ENCODE measurements around the gene SOD3.

Gene SOD3

GRCh38 chr4:24801136-24801855 lies 5.9 kb downstream of the SOD3 start:
- no peak for DNase-seq (ENCODE audit: low spot score)

DNA sequence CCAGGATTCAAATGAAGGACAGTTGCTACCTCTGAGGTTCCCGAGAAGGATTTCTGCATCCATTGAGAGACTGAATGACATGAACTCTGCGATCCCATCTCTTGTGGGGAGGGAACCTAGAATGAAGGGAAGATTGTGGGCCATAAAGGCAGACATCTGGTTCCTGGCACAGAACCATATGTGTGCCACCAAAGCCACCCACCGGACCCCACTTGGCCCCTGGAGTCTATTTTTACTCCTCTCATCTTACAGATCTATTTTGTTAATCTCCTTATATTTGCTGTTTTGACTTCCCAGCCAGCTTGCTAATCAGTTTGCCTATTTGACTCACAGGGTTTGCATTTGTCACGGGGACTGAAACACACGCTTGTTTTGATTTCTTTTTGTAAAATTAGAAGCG lies 7.3 kb downstream of the SOD3 start:
- no peak for DNase-seq (ENCODE audit: low spot score)

DNA sequence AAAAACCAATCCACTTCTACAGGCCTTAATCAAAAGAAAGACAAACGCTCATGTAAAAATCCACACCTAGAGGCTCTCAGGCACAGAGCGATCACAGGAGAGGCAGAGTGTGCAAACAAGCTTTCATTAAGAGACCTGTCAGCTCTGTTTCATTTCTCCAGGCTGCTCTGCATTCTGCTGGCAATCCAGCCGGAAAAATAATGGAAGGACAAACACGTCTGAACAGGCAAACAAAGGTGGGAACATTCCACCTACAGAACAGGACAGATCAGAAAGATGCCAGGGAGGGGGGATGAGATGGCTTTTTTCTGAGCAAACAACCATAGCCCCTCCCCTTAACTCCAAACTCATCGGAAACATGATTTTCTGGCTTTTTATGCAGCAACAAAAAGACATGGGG lies 9.7 kb downstream of the SOD3 start:
- DNase-seq (ENCODE audit: low spot score): no peak

GRCh38 chr4:24805566-24805965 lies 10.2 kb downstream of the SOD3 start:
- no peak for DNase-seq (ENCODE audit: low spot score)

- no peak for DNase-seq (ENCODE audit: low spot score)
Observed at GRCh38 chr4:24806206-24806990, 11.0 kb downstream of the SOD3 start.

- no peak for DNase-seq (ENCODE audit: low spot score)
Observed at GRCh38 chr4:24807611-24808010, 12.2 kb downstream of the SOD3 start.

- DNase-seq (ENCODE audit: low spot score): no peak
Observed at GRCh38 chr4:24808261-24808660, 12.9 kb downstream of the SOD3 start.

GRCh38 chr4:24808955-24809354 lies 13.6 kb downstream of the SOD3 start:
- DNase-seq (ENCODE audit: low spot score): no peak

DNA sequence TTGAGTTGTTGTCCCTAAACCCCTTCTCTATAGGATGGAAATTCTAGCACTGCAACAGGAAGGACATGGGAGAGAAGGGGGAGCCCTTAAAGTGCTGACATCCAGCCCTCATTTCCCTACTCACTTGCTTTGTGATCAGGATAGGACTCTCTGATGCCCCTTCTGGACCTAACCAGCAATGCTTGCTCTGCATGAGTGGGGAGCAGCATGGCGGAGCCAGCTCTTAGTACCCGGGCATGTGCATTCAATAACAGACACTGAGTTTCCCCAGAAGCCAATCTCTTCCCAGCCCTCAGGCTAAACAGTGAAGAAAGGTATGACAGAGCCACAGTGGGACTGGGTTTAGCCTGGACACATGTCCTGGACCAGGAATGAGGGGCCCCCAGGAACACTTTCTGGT lies 14.0 kb downstream of the SOD3 start:
- no peak for DNase-seq (ENCODE audit: low spot score)

DNA sequence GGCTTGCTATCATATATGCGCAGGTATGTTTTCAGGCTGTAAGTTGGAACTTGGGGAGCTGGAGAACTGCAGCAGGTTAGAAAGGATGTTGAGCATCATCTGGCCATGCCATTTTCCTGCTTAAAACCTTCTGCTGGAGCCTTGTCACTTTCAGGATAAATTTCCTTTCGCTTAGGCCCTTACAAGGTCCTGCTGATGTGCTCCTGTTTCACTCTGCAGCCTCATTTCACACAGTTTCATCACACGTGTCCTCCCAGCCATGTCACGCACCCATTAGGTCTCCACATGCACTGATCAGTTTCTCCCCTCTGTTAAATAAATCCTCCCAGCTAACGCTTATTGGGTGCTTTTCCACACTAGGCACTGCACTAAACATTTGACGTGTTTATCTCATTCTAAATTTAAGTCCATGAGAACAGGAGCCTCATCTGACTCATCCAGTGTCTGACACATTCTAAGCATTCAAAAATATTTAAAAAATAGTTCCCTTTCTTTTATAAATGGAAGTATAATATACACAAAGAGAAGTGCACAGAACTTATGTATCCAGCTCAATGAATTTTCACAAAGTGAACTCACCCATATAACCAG lies 14.5 kb downstream of the SOD3 start:
- no peak for DNase-seq (ENCODE audit: low spot score)

GRCh38 chr4:24810871-24811631 lies 15.7 kb downstream of the SOD3 start:
- no peak for DNase-seq (ENCODE audit: low spot score)

DNA sequence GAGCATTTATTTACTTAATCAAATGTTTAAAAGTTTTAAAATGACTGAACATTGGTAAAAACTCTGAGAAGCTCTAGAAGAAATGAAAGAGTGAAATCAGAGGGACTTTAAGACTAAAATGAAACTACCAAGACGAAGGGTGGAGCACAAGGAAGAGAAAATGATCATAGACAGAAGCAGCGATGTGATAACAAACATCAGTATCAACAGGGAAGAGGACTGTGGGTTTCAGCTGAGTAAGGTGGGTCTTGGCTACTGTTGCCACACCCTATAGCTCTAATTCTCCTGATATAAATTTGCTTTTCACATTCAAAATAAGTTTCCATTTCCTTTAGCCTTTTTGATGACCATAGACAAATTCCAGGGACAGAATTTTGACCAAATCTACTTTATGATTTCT lies 18.4 kb downstream of the SOD3 start:
- DNase-seq (ENCODE audit: low spot score): no peak

GRCh38 chr4:24816797-24817196 lies 21.4 kb downstream of the SOD3 start:
- no peak for DNase-seq (ENCODE audit: low spot score)

DNA sequence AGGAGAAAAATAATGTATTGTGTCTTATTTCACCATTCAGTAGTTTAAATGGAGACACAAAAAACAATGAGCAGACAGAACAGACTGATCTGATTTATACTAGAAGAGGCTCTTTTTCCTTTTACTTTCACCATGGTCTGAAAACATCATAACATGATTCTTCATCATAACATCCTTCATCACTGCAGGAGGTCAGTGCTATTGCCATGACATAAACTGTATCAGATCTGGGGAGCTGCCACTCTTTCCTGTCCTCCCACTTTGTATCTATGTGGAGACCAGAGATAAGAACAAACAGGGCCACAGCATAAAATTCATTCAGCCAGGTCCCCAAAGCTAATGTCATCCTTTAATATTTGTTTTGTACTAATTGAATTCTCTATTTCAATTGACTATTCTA lies 25.2 kb downstream of the SOD3 start:
- DNase-seq (ENCODE audit: low spot score): no peak

DNA sequence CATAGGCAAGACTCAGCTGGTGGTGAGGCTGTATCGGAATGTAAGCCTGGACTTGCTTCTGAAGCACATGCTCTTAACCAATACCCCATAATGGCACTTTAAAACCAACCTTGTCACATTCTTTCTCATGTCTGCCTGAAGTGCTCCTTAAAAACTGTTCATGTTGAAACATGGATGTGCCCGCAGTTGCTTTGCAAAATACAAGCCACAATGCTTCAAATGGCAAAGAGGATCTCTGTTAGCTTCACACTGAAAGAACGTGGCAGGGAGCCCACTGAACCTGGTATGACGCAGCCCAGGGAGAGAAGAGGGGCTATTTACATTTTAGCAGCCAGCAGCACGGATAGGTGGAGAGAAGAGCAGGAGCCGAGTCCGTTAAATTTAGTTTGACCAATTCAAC lies 29.3 kb downstream of the SOD3 start:
- no peak for DNase-seq (ENCODE audit: low spot score)

DNA sequence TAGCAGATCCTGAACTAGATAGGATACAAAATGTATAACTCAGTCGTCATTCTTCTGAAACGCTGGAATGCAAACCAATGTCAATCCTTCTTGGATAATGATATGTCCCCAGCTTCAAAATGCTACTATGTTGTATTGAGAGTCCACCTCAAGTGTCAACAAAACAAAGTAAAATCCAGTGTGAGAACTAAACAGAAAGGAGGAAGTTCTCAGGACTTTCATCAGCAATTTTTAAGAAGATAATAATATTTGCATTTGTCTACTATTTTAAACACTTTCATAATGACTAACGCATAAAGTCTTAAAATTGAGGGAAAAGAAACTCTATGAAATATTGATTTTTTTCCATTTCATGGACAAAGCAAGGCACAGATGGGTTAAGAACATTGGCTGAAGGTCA lies 36.3 kb downstream of the SOD3 start:
- no peak for DNase-seq (ENCODE audit: low spot score)

DNA sequence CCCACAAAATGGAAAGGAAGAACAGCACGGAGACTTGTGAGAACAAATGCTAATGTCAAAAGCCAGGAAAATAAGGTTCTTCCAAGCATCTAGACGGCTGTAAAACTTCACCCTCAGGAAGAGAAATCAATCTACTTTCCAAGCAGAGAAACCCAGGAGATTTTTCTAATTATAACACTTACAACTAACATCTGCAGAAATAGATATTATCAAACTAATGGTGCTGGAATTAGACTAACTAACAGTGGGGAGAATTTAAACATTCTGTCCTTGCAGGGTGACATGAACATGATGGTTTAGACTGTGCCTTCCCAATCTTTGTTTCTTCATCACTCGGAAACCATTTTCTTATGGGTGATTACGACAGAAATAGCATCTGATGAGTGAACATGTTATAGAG lies 40.3 kb downstream of the SOD3 start:
- DNase-seq (ENCODE audit: low spot score): no peak

GRCh38 chr4:24836661-24837242 lies 41.4 kb downstream of the SOD3 start:
- DNase-seq (ENCODE audit: low spot score): no peak

- no peak for DNase-seq (ENCODE audit: low spot score)
Observed at GRCh38 chr4:24837336-24837735, 42.0 kb downstream of the SOD3 start.

- no peak for DNase-seq (ENCODE audit: low spot score)
Observed at GRCh38 chr4:24837781-24838180, 42.4 kb downstream of the SOD3 start.

DNA sequence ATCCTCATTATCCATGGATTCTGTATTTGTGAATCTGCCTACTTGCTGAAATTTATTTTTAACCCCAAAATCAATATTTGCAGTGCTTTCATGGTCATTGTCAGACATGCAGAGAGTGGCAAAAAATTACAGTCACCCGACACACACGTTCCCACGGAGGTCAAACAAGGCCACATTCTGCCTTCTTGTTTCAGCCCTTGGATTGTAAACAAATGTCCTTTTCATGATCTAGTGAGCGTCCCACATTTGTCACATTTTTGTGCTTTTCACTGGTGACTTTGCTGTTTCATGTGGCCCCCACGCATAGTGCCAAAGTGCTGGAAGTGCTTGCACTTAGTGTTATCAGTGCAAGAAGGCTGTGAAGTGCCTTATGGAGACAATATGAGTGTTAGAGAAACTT lies 45.0 kb downstream of the SOD3 start:
- DNase-seq (ENCODE audit: low spot score): peak; percentile 23

DNA sequence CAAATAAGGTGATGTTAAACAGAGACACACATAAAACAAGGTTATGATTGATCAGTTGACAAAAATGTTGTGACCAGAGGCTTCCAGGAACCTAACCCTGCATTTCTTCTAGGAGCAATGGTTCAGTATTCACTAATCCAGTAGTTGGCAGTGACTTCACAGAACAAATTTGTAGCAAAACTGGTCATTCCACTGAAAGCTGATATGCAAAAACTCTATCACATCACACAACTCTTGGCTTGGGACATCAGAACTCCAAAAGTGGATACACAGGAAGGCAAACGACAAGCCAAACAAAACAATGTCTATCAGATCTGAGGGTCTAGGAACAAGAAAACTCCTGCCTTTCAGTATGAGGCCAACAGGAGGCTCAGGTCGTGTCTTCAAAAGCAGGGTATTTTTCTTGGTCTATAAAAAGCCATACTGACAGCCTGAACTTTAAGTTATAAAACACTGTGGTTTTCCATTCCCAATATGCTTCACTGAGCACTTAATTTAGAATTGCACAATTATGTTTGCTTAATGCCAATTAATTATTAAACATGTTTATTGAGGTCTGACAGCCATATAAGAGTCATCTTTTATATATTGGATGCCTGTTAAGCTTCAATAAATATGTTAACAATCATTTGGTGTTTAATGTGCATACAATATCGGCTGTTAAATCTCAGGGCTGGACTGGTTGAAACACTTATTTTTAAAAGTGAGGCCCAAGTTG lies 45.6 kb downstream of the SOD3 start:
- DNase-seq (ENCODE audit: low spot score): no peak
